Stimulated activated CD4-positive, alpha-beta T cell treated with anti-CD3 and anti-CD28 coated beads, Interleukin-2, amount 100 ng/mL, for 24 hours (primary cell): ENCODE results near the gene TSPAN17.
"Not testable (repeated sequence)": the region's sequence is repeated elsewhere in the genome, so short reads cannot be mapped to it uniquely, and the experiment has no call there.

Experiments used
- DNase-seq, 2 donors: peaks; one replicate each; pipeline ENCODE4 v3.0.0-alpha.2; 2020

Gene TSPAN17

DNA sequence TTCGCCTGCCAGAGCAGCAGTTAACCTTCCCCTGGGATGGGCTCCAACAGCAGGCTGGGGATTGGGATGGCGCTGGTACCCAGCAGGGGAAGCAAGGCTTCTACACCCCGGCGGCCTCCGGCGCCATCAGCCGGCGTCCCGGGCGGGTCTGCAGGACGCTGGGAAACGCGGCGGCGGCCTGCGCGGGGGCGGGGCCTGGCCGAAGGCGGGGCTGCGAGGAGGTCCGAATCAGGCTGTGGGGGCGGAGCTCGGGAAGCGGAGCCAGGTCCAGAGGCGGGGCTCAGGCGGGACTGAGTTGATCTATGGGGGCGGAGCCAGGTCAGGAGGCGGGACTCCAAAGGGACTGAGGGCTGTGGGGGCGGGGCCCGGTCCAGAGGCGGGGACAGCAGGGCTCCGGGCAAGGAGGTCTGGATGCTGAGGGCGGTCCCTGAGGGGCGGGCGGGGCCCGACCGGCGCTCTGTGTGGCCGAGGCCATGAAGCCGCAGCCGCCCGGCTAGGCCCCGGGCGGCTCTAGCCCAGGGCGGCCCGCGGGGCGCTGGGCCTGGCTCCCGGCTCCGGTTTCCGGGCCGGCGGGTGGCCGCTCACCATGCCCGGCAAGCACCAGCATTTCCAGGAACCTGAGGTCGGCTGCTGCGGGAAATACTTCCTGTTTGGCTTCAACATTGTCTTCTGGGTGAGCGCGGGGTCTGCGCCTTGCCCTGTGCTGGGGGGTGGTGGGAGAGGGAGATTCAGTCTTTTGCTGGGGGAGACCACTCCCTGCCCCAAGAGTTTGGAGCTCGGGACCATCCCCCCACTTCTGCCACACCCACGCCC lies at the start of gene TSPAN17:
TSPAN17 (plus strand) TSS at position 455 of the 813 bp plus-strand sequence; CDS start at position 587, 132 bp downstream.
- peak; percentile 99 to 100 for DNase-seq

DNA sequence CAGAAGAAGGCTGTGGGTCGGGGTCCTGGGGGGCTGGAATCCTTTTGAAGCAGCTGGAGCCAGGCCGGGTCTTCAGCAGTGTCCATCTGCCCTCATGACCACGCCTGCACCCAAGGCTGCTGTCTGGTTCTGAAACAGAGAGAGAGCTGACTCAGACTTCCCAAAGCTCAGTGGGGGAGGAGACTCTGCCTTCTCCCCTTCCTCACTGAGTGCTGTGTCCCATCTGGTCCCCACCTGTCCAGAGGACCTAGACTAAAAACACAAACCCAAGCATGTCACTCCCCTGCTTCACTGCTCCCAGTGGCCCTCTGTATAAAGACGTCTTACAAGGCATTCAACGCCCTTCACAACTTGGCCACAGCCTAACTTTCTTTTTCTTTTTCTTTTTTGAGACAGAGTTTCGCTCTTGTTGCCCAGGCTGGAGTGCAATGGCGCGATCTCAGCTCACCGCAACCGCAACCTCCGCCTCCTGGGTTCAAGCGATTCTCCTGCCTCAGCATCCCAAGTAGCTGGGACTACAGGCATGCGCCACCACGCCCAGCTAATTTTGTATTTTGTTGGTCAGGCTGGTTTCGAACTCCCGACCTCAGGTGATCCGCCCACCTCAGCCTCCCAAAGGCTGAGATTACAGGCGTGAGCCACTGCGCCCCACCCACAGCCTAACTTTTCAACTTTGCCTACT lies 47.4 kb upstream of the TSPAN17 start:
- not testable (repeated sequence) for DNase-seq

DNA sequence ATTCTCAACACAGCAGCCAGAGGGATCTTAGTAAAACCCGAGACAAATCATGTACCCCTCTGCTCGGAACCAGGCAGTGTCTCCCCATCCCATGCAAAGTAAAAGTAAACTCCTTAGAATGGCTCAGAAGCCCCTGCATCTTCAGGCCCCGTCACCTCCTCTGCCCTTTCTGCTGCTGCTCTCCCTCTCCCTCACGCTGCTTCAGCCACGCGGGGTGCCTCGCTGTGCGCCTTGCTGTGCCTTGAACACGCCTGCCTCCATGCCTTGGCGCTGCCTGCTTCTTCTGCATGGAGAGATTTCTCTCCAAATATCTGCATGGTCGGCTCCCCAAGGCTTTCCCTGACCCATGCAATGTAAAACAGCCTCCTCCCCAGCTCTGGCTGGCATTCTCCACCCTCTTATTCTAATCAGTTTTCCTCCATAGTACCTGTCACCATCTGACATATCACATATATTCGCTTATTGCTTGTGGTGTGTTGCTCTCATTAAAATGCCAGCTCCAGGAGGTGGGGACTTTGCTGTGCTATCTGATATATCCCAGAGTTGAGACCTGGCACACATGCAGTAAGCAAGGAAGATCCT lies 45.3 kb upstream of the TSPAN17 start:
- no peak for DNase-seq

GRCh38 chr5:176603091-176603490 lies 44.2 kb upstream of the TSPAN17 start:
- no peak for DNase-seq

GRCh38 chr5:176606032-176606431 lies 41.3 kb upstream of the TSPAN17 start:
- no peak for DNase-seq

DNA sequence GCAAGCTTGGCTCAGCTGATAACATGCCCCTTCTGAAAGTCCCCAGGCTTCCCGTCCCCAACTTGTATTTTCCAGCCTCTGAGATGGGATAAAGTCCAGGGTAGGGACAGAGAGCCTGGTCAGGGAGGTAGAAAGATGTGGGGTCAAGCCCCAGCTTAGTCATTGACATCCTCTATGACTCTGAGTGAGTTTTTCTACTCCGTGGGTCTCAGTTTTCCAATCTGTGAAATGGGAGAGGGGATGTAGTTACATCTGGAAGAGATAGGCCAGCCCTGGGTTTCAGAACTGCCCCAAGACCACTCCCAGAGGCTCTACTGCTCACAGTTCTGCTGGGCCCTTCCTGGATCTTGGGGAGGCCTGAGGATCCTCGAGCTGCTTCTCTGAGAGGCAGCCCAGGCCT lies 40.4 kb upstream of the TSPAN17 start:
- no peak for DNase-seq

DNA sequence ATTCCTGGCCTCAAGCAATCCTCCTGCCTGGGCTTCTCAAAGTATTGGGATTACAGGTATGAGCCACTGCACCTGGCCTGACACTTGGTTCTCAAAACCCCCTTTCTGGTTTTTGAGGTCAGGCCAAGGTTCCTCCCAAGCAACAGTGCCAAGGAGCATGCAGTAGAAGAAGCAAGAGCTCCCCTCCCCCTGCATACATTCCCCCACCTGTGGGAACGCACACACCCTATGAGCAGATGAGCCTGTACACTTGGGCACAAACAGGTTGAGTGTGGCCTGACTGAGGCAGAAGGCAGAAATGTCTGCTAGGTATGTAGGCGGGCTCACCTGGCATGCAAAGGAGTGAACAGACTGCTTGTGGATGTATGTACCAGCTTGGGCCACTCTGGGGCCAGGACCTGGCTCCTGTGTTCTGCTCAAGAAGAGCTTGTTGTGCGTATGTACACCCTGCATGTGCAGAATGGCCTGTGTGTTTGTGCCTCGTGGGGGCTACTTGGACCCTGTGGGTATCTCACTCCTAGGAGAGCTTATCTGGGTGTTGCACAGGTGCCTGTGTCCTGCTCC lies 39.1 kb upstream of the TSPAN17 start:
- DNase-seq, result no peak

DNA sequence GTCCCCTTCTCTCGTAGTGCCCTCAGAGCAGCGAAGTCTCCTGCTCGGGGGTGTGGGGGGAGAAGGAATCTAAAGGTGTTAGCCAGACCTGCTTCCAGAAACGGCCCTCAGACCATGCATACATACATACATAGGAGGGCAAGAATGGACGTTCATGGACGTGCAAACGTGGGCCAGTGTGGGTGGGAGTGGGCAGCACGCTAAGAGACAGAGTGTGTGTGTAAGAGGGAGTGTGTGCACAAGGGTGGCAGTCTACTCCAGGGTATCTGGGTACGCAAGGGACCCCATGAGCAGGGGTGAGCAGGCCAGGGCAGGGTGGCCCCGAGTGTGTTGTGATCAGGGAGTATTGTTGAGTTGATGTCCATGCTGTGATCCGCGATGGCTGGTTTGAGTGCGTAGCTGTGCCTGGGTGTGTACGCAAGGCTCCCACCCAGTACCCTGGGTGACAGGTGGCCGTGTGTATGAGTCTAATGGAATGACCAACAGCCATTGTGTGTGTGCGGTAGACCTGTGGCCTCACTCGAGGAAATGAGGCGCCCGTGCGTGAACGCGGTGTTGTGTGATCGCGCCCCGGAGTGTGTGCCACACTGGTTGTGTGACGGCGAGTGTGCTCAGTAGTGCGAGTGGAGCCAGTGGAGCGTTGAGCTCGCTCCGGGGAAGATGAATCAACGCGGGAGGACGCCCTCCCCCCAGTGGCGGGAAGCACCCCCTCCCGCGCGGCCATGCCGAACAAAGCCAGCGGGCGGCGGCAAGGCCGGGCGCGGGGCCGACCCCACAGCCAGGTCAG lies 38.2 kb upstream of the TSPAN17 start:
- DNase-seq, result peak in 1 of 2 donors; percentile 45

- peak; percentile 69 to 73 for DNase-seq
These were observed 37.4 kb upstream of the TSPAN17 start, which contains the start of gene GPRIN1 for GRCh38 chr5:176609724-176610434. Gene GPRIN1 (minus strand): TSS chr5:176610156. CDS start chr5:176599834, 10,322 bp downstream.

- no peak for DNase-seq
These were observed 36.9 kb upstream of the TSPAN17 start for GRCh38 chr5:176610435-176610773.

DNA sequence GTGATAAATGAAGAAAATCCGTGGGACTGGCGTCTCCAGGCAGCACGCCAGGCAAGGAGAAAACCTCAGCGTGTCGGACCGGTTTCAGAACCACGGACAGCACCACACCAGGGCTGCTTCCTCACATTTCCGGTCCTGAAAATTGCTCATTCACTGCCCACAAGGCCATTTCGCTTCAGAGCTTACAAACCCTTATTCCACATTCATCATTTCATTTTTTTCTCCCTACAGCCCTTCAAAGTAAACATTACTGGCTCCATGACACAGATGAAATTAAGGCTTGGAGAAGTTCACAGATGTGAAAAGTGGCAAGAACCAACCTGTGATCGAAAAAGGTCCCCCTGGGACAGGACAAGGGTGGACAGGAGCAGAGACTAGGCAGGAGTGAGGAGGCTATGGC lies 35.8 kb upstream of the TSPAN17 start:
- DNase-seq, result peak; percentile 54 to 67

DNA sequence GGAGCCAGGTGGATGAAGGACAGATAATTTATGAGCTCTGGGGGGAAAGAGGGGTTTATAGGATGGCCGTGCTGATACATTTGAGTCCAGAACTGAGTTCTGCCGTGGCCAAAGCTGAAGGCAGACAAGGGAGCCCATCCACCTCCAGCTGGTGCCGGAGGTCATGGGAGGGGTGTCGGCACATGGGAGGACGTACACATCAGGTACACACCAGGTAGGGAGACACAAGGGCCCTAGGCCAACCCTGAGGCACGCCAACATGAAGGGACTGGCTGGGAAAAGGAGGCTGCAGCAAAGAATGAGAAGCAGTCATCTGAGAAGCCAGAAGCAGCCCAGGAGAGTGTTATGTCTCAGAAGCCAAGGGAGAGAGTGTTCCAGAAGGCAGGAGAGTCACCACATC lies 35.3 kb upstream of the TSPAN17 start:
- no peak for DNase-seq

DNA sequence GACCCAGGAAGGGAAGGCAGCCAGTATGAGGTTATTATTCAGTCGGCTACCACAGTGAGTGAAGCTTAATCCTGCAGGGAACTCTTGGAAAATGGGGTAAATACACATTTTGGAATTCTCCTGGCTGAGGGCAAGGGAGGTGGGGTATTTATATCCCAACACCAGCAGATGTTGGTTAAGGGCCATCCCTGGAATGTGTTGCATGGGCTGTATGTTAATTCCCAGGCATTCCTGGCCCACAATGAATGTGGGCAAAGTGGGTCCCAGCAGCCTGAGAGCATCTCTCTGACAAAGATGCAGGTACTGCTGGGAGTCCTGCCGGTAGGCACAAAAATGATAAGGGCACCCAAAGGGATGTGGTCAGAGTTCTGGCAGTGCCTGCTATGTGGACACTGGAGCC lies 34.4 kb upstream of the TSPAN17 start:
- DNase-seq, result no peak

GRCh38 chr5:176614805-176615478 lies 32.3 kb upstream of the TSPAN17 start:
- DNase-seq, result no peak

GRCh38 chr5:176616511-176616910 lies 30.8 kb upstream of the TSPAN17 start:
- no peak for DNase-seq

DNA sequence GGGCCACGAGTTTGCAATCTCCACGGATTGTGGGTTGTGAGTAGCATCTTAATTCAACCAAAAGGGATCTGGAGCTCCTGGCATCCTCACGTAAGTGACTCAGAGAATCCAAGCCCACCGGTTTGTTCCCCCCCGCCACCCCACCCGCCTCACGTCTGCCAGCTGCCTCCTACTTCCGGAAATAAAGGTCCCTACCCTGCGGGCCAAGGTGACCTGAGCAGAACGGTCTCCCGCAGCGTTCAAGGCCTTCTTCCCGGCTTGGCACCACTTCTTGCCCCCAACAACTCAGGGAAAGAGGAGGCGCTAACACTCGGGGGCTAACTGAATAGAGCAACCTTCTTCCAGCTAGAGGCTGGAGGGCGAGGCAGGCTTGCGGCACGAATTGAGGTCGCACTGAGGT lies 28.5 kb upstream of the TSPAN17 start:
- DNase-seq, result no peak

GRCh38 chr5:176619203-176619568 lies 28.1 kb upstream of the TSPAN17 start:
- peak; percentile 80 to 87 for DNase-seq

DNA sequence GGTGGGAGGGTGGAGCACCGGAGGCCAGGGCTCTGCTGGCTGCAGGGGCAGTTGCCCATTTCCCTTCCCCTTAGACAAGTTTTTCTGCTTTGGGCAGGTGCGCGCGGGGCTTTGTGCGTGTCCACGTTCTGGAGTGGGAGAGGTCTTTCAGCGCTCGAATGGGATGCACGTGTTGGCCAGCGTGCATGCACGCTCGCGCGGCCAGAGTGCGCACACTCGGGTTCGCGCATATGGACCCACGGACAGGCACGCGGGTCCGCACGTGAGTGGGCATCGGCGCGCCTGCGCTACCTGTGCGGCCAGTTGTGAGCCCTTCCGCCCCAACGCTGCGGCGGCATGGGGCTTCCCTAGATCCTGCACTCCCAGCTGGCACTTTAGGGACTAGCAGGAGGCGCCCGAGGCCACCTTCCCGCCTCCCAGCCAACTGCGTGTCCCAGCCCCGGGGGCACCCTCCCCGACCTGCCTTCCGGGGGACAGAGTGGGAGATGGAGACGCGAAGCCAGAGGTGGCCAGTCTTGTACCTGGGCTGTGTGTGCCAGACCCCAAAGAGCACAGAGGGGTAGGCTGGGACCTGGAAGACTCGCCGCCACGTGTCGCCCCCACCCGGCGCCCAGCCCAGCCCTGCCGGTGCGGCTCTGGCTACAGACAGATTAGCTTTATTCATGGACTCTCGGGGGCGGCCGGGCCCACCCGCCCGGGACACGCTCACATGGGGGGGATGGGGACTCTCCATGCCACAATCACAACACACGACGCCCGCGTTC lies 27.5 kb upstream of the TSPAN17 start:
- no peak for DNase-seq

DNA sequence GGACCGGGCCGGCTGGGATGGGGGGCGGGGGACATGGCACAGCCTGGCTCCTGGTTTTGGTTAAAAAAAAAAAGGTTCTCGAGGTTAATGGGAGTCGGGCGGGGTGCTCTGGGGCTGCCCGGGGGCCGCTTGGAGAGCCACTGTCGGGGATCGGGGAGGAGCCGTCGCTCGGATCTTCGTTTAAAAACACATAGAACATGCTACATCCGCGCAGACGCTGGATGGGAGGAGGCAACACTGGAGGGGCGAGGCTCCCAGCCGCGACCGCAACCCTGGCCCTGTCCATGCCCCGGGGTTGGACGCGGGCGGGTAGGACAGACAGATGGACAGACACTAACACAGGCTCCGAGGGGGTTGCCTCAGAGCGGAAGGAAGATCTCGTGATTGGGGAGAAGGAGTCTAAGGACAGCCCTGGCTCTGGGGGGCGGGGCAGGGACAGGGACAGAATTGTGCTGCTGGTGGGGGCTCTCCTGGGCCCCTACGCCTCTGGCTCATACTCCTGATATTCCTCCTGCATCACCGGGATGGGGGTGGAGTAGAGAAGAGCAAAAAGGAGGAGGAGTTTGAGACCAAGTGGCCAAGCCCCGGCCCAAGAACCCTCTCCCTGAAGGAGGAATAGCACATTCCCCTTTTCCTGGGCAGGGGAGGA lies 26.8 kb upstream of the TSPAN17 start:
- DNase-seq, result peak in 1 of 2 donors; percentile 13

DNA sequence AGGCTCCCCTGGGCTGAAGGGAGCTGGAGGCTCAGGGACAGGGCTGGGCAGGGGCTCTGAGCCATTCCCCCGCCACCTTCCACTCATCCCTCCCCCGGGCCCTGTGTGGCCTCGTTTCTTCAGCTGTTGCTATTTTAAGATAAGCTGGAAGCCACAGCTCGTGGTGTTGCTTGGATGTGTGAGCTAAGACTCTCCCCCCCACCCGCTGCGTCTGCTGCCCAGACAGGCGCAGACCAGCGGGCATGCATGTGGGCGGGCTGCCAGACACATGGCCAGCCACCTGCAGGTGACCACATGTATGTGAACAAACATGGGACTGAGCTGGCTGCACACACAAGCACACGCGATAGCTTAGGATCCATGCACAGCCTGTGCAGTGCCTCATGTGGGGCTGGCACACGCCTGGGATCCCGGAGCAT lies 25.6 kb upstream of the TSPAN17 start:
- DNase-seq, result no peak
